B cell (primary cell): ENCODE measurements around the gene USE1. TPM values are rescaled to one million over a fixed set of nuclear protein-coding genes. Genes with fewer than 3 reads are reported as not detected.
A peak's percentile ranks its signal among the peaks of the same experiment; 100 is the strongest.

Source experiments
- ATAC-seq: fragments of 200-7000 bp; cut with Tn5 transposase; one replicate; pipeline ENCODE4 v1.10.0; 2021; ENCODE audit warnings: low read depth, mild to moderate bottlenecking, moderate number of reproducible peaks, moderate library complexity
- CTCF ChIA-PET: fragments of 350-600 bp; sonication (Branson Sonifier 250); formaldehyde crosslinking; loops from one replicate; lab custom pipeline; 2021; ENCODE audit warnings: antibody characterized with exemption, inconsistent platforms; lab: Charles Lee
- POLR2A ChIA-PET: fragments of 350-600 bp; sonication (Branson Sonifier 250); formaldehyde crosslinking; loops from one replicate; lab custom pipeline; 2021; ENCODE audit warnings: antibody characterized with exemption; lab: Charles Lee
- DNase-seq: peaks from one replicate; pipeline ENCODE4 v3.0.0; 2013
- H2AFZ ChIP-seq: 2 replicates; pipeline ENCODE4 v1.6.1; 2012; ENCODE audit warnings: mild to moderate bottlenecking, low read depth, low read length; ENCODE audit not compliant: insufficient read depth, poor library complexity, severe bottlenecking
- H3K27ac ChIP-seq, 2 donors: 1 replicate in 1 of 2; 2 replicates in 1 of 2; pipeline ENCODE4 v1.5.1; 2012 to 2013; ENCODE audit warnings: low read length in 2 of 2, mild to moderate bottlenecking in 2 of 2, moderate library complexity in 1 of 2
- H3K27me3 ChIP-seq, 4 experiments: fragments of 200-600 bp in 1 of 4; sonication (generic) in 1 of 4; replicated peaks in 1 of 4; 1 replicate in 2 of 4; 2 replicates in 2 of 4; pipeline versions ENCODE4 v1.6.1 to v1.7.0; 2013 to 2016; ENCODE audit warnings: low read length in 3 of 4, mild to moderate bottlenecking in 2 of 4, mixed read lengths in 1 of 4, moderate library complexity in 1 of 4; ENCODE audit not compliant: insufficient read depth in 4 of 4, control insufficient read depth in 3 of 4; ENCODE audit errors: control extremely low read depth in 1 of 4
- H3K36me3 ChIP-seq, 2 experiments: replicated peaks in 1 of 2; 1 replicate in 1 of 2; 2 replicates in 1 of 2; pipeline versions ENCODE4 v1.6.1 to v1.7.1; 2013; ENCODE audit warnings: low read length in 1 of 2; ENCODE audit not compliant: insufficient read depth in 2 of 2, control insufficient read depth in 1 of 2; ENCODE audit errors: control extremely low read depth in 1 of 2, extremely low read depth in 1 of 2
- H3K4me1 ChIP-seq, 2 donors: fragments of 200-600 bp in 1 of 2; sonication (generic) in 1 of 2; 1 replicate in 1 of 2; 2 replicates in 1 of 2; pipeline versions ENCODE4 v1.5.1 to v1.6.1; 2013 to 2017; ENCODE audit warnings: low read length in 2 of 2; ENCODE audit not compliant: control insufficient read depth in 2 of 2, insufficient read depth in 2 of 2
- H3K4me2 ChIP-seq: replicated peaks from 2 replicates; pipeline ENCODE3; 2012; ENCODE audit warnings: mild to moderate bottlenecking, low read depth, low read length; ENCODE audit not compliant: poor library complexity, severe bottlenecking
- H3K4me3 ChIP-seq, 5 experiments: fragments of 200-600 bp in 1 of 5; sonication (generic) in 1 of 5; 1 replicate in 3 of 5; 2 replicates in 2 of 5; pipeline versions ENCODE4 v1.5.1 to v1.7.0; 2011 to 2016; ENCODE audit warnings: low read length in 4 of 5, mild to moderate bottlenecking in 4 of 5, low read depth in 2 of 5, control low read depth in 1 of 5, moderate library complexity in 1 of 5; ENCODE audit not compliant: insufficient read depth in 1 of 5; ENCODE audit errors: control extremely low read depth in 1 of 5, extremely low read depth in 1 of 5
- H3K79me2 ChIP-seq: fragments of 200-600 bp; sonication (generic); one replicate; pipeline ENCODE4 v1.6.0; 2016; ENCODE audit warnings: low read length; ENCODE audit not compliant: control insufficient read depth, insufficient read depth
- H3K9ac ChIP-seq: fragments of 200-600 bp; sonication (generic); 2 replicates; pipeline ENCODE4 v1.6.1; 2017; ENCODE audit warnings: mild to moderate bottlenecking, low read length, moderate library complexity
- H3K9me3 ChIP-seq, 3 donors: one replicate each; pipeline versions ENCODE4 v1.6.1 to v1.7.1; 2013; ENCODE audit warnings: low read length in 2 of 3; ENCODE audit not compliant: control insufficient read depth in 2 of 3, insufficient read depth in 1 of 3; ENCODE audit errors: control extremely low read depth in 1 of 3
- H4K20me1 ChIP-seq: 2 replicates; pipeline ENCODE4 v1.6.0; 2012; ENCODE audit warnings: mild to moderate bottlenecking, low read length; ENCODE audit not compliant: insufficient read depth, control insufficient read depth, poor library complexity, severe bottlenecking
- H3K27ac Mint-ChIP-seq: one replicate; pipeline ENCODE4 v1.8.0; 2021; ENCODE audit warnings: mixed read lengths
- H3K27me3 Mint-ChIP-seq: one replicate; pipeline ENCODE4 v1.8.0; 2021; ENCODE audit warnings: mixed read lengths
- H3K4me1 Mint-ChIP-seq: one replicate; pipeline ENCODE4 v1.8.0; 2021; ENCODE audit warnings: mixed read lengths
- H3K4me3 Mint-ChIP-seq: one replicate; pipeline ENCODE4 v1.8.0; 2021; ENCODE audit warnings: mixed read lengths
- H3K9me3 Mint-ChIP-seq: one replicate; pipeline ENCODE4 v1.8.0; 2022; ENCODE audit warnings: mixed read lengths; ENCODE audit not compliant: insufficient read depth
- EZH2 ChIP-seq: IDR thresholded peaks from 2 replicates; pipeline ENCODE4 v1.6.1; 2012; ENCODE audit warnings: borderline replicate concordance, low read depth, mild to moderate bottlenecking, moderate library complexity, low read length; ENCODE audit not compliant: insufficient read depth, poor library complexity, severe bottlenecking
- WGBS: methylation state at CpG from one replicate; pipeline ENCODE4 v1.1.5; 2013; ENCODE audit warnings: missing lambda C conversion rate; ENCODE audit not compliant: insufficient coverage; 5-methylcytosine and 5-hydroxymethylcytosine counted together
- intact Hi-C: fragments of 100-400 bp; cut with micrococcal nuclease; formaldehyde crosslinking; loops from one replicate; pipeline ENCODE4 v1.10.0; 2022
- polyA plus RNA-seq: library from polyadenylated mRNA; depleted of rRNA; stranded (reverse); fragments of >200 nt; gene quantifications from 2 replicates; pipeline ENCODE4 v1.2.3, GENCODE V29; 2012
- total RNA-seq, 2 donors: library from RNA; stranded (reverse); fragments of 120-200 nt in 1 of 2; gene quantifications; 1 replicate in 1 of 2; 2 replicates in 1 of 2; pipeline versions ENCODE4 v1.2.3 to v1.2.4, GENCODE V29; 2013 to 2022
- TF ChIP-seq, protein P1 (sequence below): fragments of 200-600 bp; IDR thresholded peaks from one replicate; pipeline ENCODE4 v1.8.0; 2022; ENCODE audit warnings: antibody characterized with exemption, mild to moderate bottlenecking

Gene USE1
- total and polyA plus RNA-seq, 2 donors (not counting 1 experiment from before 2014, with no cell fraction given) = 48.3 to 49.5 TPM

DNA sequence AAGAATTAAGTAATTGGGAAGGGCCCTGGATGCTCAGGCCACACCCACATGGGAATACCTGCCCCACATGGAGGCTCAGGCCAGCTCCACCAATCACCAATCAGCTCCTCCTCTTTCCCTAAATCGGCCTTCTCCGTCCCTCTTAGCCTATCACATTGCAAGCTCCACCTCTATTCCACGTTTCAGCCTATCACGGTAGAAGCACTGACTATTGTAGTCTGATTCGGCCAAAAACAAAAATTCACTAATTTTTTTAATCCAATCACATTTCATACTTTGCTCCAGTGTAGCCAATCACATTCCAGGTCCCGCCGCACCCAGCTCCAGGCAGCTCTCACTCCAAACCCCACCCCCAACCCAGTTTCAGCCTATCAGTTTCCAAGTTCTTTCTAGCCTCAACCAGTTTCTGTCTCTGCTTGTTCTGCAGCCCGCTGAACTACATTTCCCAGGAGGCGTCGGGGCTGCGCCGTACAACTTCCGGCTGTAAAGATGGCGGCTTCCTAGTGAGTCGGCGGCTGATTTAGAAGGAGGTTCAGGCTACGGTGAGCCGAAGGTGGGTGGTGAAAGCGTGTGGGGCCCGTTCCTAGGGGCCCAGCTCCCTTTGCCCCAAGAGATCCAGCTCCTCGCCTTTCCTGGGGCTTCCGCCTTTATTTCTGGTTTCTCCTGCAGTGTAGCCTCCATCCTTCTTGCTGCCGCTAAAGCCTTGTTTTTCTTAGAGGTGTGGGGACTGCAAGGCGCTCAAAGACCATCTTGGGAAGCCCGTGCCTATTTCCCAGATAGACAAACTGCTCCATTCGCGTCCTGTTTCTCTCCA, 52.0 kb downstream of the USE1 start, which contains the start of gene BABAM1:
TSS of gene BABAM1 (plus strand) at position 469 of the 814 bp plus-strand sequence. CDS start 1,364 bp downstream, outside the sequence.
- H3K27me3 Mint-ChIP-seq = no peaks in the 10 kb centered on the region
- H3K9ac ChIP-seq = peak within 1 kb of the TSS; percentile 75
- intact Hi-C loops = loop anchor here (1.0 to 2.0 kb wide), 8 partner anchors 38 to 202 kb away; partner anchors contain the start of genes DDA1, GTPBP3, HAUS8 and MRPL34

More for the DNA sequence above, 52.0 kb downstream of the USE1 start, which contains the start of gene BABAM1:
- no peaks in the 10 kb centered on the region for H4K20me1 ChIP-seq
- H3K9me3 ChIP-seq = no peaks in the 10 kb centered on the region
- H3K4me1 ChIP-seq = peaks cover 6 to 24% of the 10 kb centered on the region in 2 donors
- peak within 1 kb of the TSS; percentile 86 for H3K27ac Mint-ChIP-seq
- H3K4me1 Mint-ChIP-seq = peaks cover 18% of the 10 kb centered on the region
- ATAC-seq (peak; percentile 89), DNase-seq (peak; percentile 98)
- peaks cover 19% of the 10 kb centered on the region for H3K79me2 ChIP-seq
- peaks cover 0 to 20% of the 10 kb centered on the region in 2 experiments for H3K36me3 ChIP-seq
- peak within 1 kb of the TSS; percentile 56 to 67 for H3K27ac ChIP-seq
- CTCF ChIA-PET = interaction anchor here (0.6 to 4.9 kb wide), 15 partner anchors 8 to 1632 kb away, joined by 3 to 52 read pairs (median 4); partner anchors contain the start of genes ABHD8, ANKLE1, HAUS8 and MRPL34
- peak within 1 kb of the TSS; percentile 84 for H3K4me3 Mint-ChIP-seq
- H2AFZ ChIP-seq = peak within 1 kb of the TSS; percentile 86
- H3K27me3 ChIP-seq = no peaks in the 10 kb centered on the region
- POLR2A ChIA-PET = interaction anchor here (0.6 to 1.9 kb wide), 12 partner anchors 12 to 1966 kb away, joined by 3 to 12 read pairs (median 5); partner anchors contain the start of genes DDA1, MRPL34, OCEL1 and USE1
- WGBS = under 1% methylated on average over 20 of the region's 27 CpGs
- peak within 1 kb of the TSS; percentile 76 to 95 (median 87) for H3K4me3 ChIP-seq
- no peaks in the 10 kb centered on the region for H3K9me3 Mint-ChIP-seq
- peak within 1 kb of the TSS; percentile 85 for H3K4me2 ChIP-seq
- TF ChIP-seq, protein P1, sequence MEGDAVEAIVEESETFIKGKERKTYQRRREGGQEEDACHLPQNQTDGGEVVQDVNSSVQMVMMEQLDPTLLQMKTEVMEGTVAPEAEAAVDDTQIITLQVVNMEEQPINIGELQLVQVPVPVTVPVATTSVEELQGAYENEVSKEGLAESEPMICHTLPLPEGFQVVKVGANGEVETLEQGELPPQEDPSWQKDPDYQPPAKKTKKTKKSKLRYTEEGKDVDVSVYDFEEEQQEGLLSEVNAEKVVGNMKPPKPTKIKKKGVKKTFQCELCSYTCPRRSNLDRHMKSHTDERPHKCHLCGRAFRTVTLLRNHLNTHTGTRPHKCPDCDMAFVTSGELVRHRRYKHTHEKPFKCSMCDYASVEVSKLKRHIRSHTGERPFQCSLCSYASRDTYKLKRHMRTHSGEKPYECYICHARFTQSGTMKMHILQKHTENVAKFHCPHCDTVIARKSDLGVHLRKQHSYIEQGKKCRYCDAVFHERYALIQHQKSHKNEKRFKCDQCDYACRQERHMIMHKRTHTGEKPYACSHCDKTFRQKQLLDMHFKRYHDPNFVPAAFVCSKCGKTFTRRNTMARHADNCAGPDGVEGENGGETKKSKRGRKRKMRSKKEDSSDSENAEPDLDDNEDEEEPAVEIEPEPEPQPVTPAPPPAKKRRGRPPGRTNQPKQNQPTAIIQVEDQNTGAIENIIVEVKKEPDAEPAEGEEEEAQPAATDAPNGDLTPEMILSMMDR = no peak
- TF ChIP-seq EZH2 = peak; percentile 100
